Daoy (cell line): Measurements from ENCODE around the gene MARS1. TPM values are rescaled to one million over a fixed set of nuclear protein-coding genes. Genes with fewer than 3 reads are reported as not detected.
"Not testable (repeated sequence)": the region's sequence is repeated elsewhere in the genome, so short reads cannot be mapped to it uniquely, and the experiment has no call there.

Experiments used
- DNase-seq: peaks from one replicate; pipeline ENCODE4 v3.0.0-alpha.2; 2015; ENCODE audit warnings: low read depth
- total RNA-seq: library from RNA; depleted of rRNA; stranded (reverse); fragments of >200 nt; shearing (Covaris generic); gene quantifications from 2 replicates; pipeline ENCODE4 v1.2.3, GENCODE V29; 2014

The MARS1 gene
- total RNA-seq, 1 experiment from 2014 or later: 177 TPM

- DNase-seq: no peak
Observed at GRCh38 chr12:57516617-57517153, 28.8 kb downstream of the MARS1 start.

GRCh38 chr12:57517187-57517586 lies 29.3 kb downstream of the MARS1 start:
- no peak for DNase-seq

- DNase-seq: not testable (repeated sequence)
Observed at GRCh38 chr12:57517718-57518117, 29.9 kb downstream of the MARS1 start.

GRCh38 chr12:57518176-57518919 lies 30.5 kb downstream of the MARS1 start:
- DNase-seq: no peak

GRCh38 chr12:57518920-57519795 lies 31.3 kb downstream of the MARS1 start:
- peak; percentile 34 for DNase-seq

GRCh38 chr12:57519796-57520052 lies 31.9 kb downstream of the MARS1 start:
- peak; percentile 47 for DNase-seq

GRCh38 chr12:57520053-57520818 lies 32.4 kb downstream of the MARS1 start, which contains the start of gene DDIT3:
TSS of gene DDIT3 (minus strand) at chr12:57520514. CDS start at chr12:57517406, 3,108 bp downstream.
- DNase-seq: peak; percentile 99

- peak; percentile 23 for DNase-seq
Observed at GRCh38 chr12:57521525-57522010, 33.7 kb downstream of the MARS1 start.

- DNase-seq: peak; percentile 93
Observed at GRCh38 chr12:57522011-57522886, 34.4 kb downstream of the MARS1 start, which contains the start of gene MBD6. TSS of gene MBD6 (plus strand) at chr12:57522824. CDS start at chr12:57524304, 1,480 bp downstream.

- peak; percentile 54 for DNase-seq
Observed at GRCh38 chr12:57522887-57523705, 35.2 kb downstream of the MARS1 start.

GRCh38 chr12:57523706-57524614 lies 36.1 kb downstream of the MARS1 start:
- no peak for DNase-seq

GRCh38 chr12:57524814-57525614 lies 37.1 kb downstream of the MARS1 start:
- DNase-seq: no peak

GRCh38 chr12:57525615-57526383 lies 37.9 kb downstream of the MARS1 start:
- no peak for DNase-seq

GRCh38 chr12:57526477-57527126 lies 38.7 kb downstream of the MARS1 start:
- no peak for DNase-seq

GRCh38 chr12:57527184-57527583 lies 39.3 kb downstream of the MARS1 start:
- DNase-seq: no peak

- no peak for DNase-seq
Observed at GRCh38 chr12:57528176-57528575, 40.3 kb downstream of the MARS1 start.
